ENCODE measurements around the gene ZNF180. TPM values are rescaled to one million over a fixed set of nuclear protein-coding genes. Genes with fewer than 3 reads are reported as not detected.

ZNF180 gene
- total RNA-seq: 10 to 100 TPM; 12.9 to 38.9 (median 15.7) TPM

- Histone ChIP-seq H3K4me3 (peak within 1 kb of the TSS; percentile 72 to 90 (median 74)), H3K9me3 (peaks cover 0 to 47% (median 7%) of the 10 kb centered on the region in 4 donors), H3K27ac (peak within 1 kb of the TSS; percentile 68 to 93 (median 83)), H3K4me1 (peaks cover 0 to 22% (median 11%) of the 10 kb centered on the region in 4 donors), H3K36me3 (peaks cover 0 to 40% (median 16%) of the 10 kb centered on the region in 3 donors), H3K27me3 (no peaks in the 10 kb centered on the region)
- 1% methylated on average over 55 to 56 of the region's 78 CpGs for WGBS, 2 donors
- TF ChIP-seq EP300 (IDR thresholded peaks at IDR 0.05): peak in 1 of 2 donors; percentile 93
- peak; percentile 51 to 67 for TF ChIP-seq POLR2A (IDR thresholded peaks at IDR 0.05)
- TF ChIP-seq CTCF (IDR thresholded peaks at IDR 0.05): peak; percentile 61 to 91 (median 71)
- DNase-seq (ENCODE audit: low spot score in 2 of 2): peak; percentile 89 to 93
Measured at GRCh38 chr19:44499962-44500949, at the start of gene ZNF180. Gene ZNF180, minus strand, starts transcription at chr19:44500522. Its CDS starts 3,188 bp downstream, at chr19:44497334.

DNA sequence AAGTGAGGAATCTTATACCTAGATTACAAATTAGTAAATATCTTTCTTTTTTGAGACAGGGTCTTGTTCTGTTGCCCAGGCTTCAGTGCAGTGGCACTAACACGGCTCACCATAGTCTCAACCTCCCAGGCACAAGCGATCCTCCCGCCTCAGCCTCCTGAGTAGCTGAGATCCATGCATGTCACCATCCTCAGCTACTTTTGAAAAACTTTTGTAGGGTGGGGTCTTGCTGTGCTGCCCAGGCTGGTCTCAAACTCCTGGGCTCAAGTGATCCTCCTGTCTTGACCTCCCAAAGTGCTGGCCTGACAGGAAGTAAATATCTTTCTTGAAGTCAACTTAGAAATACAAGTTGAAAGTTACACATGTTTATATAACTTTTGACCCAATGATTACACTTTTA is 49.2 kb upstream of the ZNF180 start:
- H3K9me3 ChIP-seq: peaks cover 0 to 7% (median 0%) of the 10 kb centered on the region in 4 donors
- H3K27ac ChIP-seq: no peak overlapping the region
- DNase-seq (ENCODE audit: low spot score in 2 of 2): no peak
- no peaks in the 10 kb centered on the region for H3K27me3 ChIP-seq
- no peaks in the 10 kb centered on the region for H3K4me1 ChIP-seq
- WGBS, 2 donors: 91 to 96% methylated on average over 3 of the region's 3 CpGs
- no peaks in the 10 kb centered on the region for H3K36me3 ChIP-seq
- no peak overlapping the region for H3K4me3 ChIP-seq
- no peak for TF ChIP-seq CTCF (IDR thresholded peaks at IDR 0.05)
- TF ChIP-seq POLR2A (IDR thresholded peaks at IDR 0.05): no peak
- TF ChIP-seq EP300 (IDR thresholded peaks at IDR 0.05): no peak

GRCh38 chr19:44548736-44549135 is 48.4 kb upstream of the ZNF180 start:
- H3K27me3 ChIP-seq: no peaks in the 10 kb centered on the region
- no peak overlapping the region for H3K27ac ChIP-seq
- 72 to 83% methylated on average over 4 of the region's 4 CpGs for WGBS, 2 donors

GRCh38 chr19:44544031-44544430 is 43.7 kb upstream of the ZNF180 start:
- DNase-seq (ENCODE audit: low spot score in 2 of 2): no peak
- peaks cover 0 to 3% (median 0%) of the 10 kb centered on the region in 4 donors for H3K9me3 ChIP-seq
- no peaks in the 10 kb centered on the region for H3K27me3 ChIP-seq
- TF ChIP-seq EP300 (IDR thresholded peaks at IDR 0.05): no peak
- TF ChIP-seq POLR2A (IDR thresholded peaks at IDR 0.05): no peak
- no peak for TF ChIP-seq CTCF (IDR thresholded peaks at IDR 0.05)
- H3K27ac ChIP-seq: no peak overlapping the region
- no peak overlapping the region for H3K4me3 ChIP-seq
- H3K36me3 ChIP-seq: no peaks in the 10 kb centered on the region
- WGBS, 2 donors: 40 to 66% methylated on average over 2 of the region's 2 CpGs
- H3K4me1 ChIP-seq: no peaks in the 10 kb centered on the region

More at GRCh38 chr19:44548736-44549135, 48.4 kb upstream of the ZNF180 start:
- H3K9me3 ChIP-seq: peaks cover 0 to 7% (median 0%) of the 10 kb centered on the region in 4 donors
- no peak overlapping the region for H3K4me3 ChIP-seq
- no peaks in the 10 kb centered on the region for H3K36me3 ChIP-seq
- DNase-seq (ENCODE audit: low spot score in 2 of 2): no peak
- H3K4me1 ChIP-seq: no peaks in the 10 kb centered on the region
- TF ChIP-seq CTCF (IDR thresholded peaks at IDR 0.05): no peak
- TF ChIP-seq EP300 (IDR thresholded peaks at IDR 0.05): no peak
- TF ChIP-seq POLR2A (IDR thresholded peaks at IDR 0.05): no peak

GRCh38 chr19:44542671-44543070 is 42.3 kb upstream of the ZNF180 start:
- no peaks in the 10 kb centered on the region for H3K27me3 ChIP-seq
- TF ChIP-seq EP300 (IDR thresholded peaks at IDR 0.05) (no peak), POLR2A (IDR thresholded peaks at IDR 0.05) (no peak), CTCF (IDR thresholded peaks at IDR 0.05) (no peak)
- no peak overlapping the region for H3K27ac ChIP-seq
- WGBS, 2 donors: 0 to 50% methylated on average over 1 of the region's 1 CpG
- DNase-seq (ENCODE audit: low spot score in 2 of 2): no peak
- no peaks in the 10 kb centered on the region for H3K4me1 ChIP-seq
- no peaks in the 10 kb centered on the region for H3K36me3 ChIP-seq
- peaks cover 0 to 4% (median 0%) of the 10 kb centered on the region in 4 donors for H3K9me3 ChIP-seq
- H3K4me3 ChIP-seq: no peak overlapping the region
